HepG2 (cell line): ENCODE data around the gene CRISPLD2. TPM values are rescaled to one million over a fixed set of nuclear protein-coding genes. Genes with fewer than 3 reads are reported as not detected.

Experiments
- ESRRA ChIP-seq: sonication (generic); formaldehyde crosslinking; IDR thresholded peaks from 2 replicates; pipeline ENCODE4 v1.5.1; 2020; ENCODE audit warnings: mild to moderate bottlenecking, low read depth, missing genetic modification reagents
- FOXA1 ChIP-seq, 2 experiments: fragments of 450-650 bp in 1 of 2; sonication (generic) in 1 of 2; formaldehyde crosslinking in 1 of 2; IDR thresholded peaks; 2 replicates each; pipeline versions ENCODE4 v1.4.0 to v1.6.1; 2016 to 2020; ENCODE audit warnings: missing genetic modification reagents in 1 of 2
- HMG20A ChIP-seq: IDR thresholded peaks from 2 replicates; pipeline ENCODE4 v1.6.1; 2016; ENCODE audit warnings: borderline replicate concordance
- MAFG ChIP-seq: sonication (generic); formaldehyde crosslinking; IDR thresholded peaks from 2 replicates; pipeline ENCODE4 v1.5.1; 2020; ENCODE audit warnings: mild to moderate bottlenecking, missing genetic modification reagents
- MXD1 ChIP-seq: sonication (generic); formaldehyde crosslinking; IDR thresholded peaks from 2 replicates; pipeline ENCODE4 v1.4.0; 2020; ENCODE audit warnings: mild to moderate bottlenecking, missing genetic modification reagents
- MYPOP ChIP-seq: sonication (generic); formaldehyde crosslinking; IDR thresholded peaks from 2 replicates; pipeline ENCODE4 v1.8.1; 2023; ENCODE audit warnings: mild to moderate bottlenecking, moderate library complexity, missing genetic modification reagents
- SYNCRIP ChIP-seq: fragments of 200-400 bp; formaldehyde crosslinking; IDR thresholded peaks from 2 replicates; pipeline ENCODE4 v1.6.1; 2018; ENCODE audit warnings: mild to moderate bottlenecking, low read depth, low read length; ENCODE audit not compliant: insufficient read depth
- TEAD3 ChIP-seq: optimal IDR thresholded peaks from 2 replicates; pipeline ENCODE3; 2016; ENCODE audit warnings: borderline replicate concordance
- ZNF337 ChIP-seq: sonication (generic); formaldehyde crosslinking; IDR thresholded peaks from 2 replicates; pipeline ENCODE4 v1.5.1; 2020; ENCODE audit warnings: missing genetic modification reagents, low read depth, mild to moderate bottlenecking, borderline replicate concordance
- ZNF530 ChIP-seq: sonication (generic); formaldehyde crosslinking; IDR thresholded peaks from 2 replicates; pipeline ENCODE4 v1.5.0; 2020; ENCODE audit warnings: low read depth, mild to moderate bottlenecking, missing genetic modification reagents
- ZNF556 ChIP-seq: sonication (generic); formaldehyde crosslinking; IDR thresholded peaks from 2 replicates; pipeline ENCODE4 v1.4.0; 2020; ENCODE audit warnings: mild to moderate bottlenecking, missing genetic modification reagents, borderline replicate concordance
- ZSCAN20 ChIP-seq: sonication (generic); formaldehyde crosslinking; IDR thresholded peaks from 2 replicates; pipeline ENCODE4 v1.4.0; 2020; ENCODE audit warnings: missing genetic modification reagents, mild to moderate bottlenecking, borderline replicate concordance
- polyA plus RNA-seq, 8 experiments: library from polyadenylated mRNA; depleted of rRNA in 3 of 8; stranded (reverse) in 7 of 8; unstranded in 1 of 8; fragments of >200 nt; fragmentation: Illumina TruSeq in 4 of 8; extraction: Trizol in 4 of 8; gene quantifications; 2 replicates each; pipeline versions ENCODE4 v1.2.1 to v1.2.3, GENCODE V29; 2011 to 2016; ENCODE audit warnings: low read depth in 4 of 8, missing spikeins in 1 of 8, mixed read lengths in 1 of 8; ENCODE audit not compliant: insufficient read depth in 1 of 8
- total RNA-seq, 5 experiments: library from RNA; depleted of rRNA; stranded (reverse); fragments of >200 nt; fragmentation: Illumina TruSeq; extraction: Trizol; gene quantifications; 2 replicates each; pipeline ENCODE4 v1.2.3, GENCODE V29; 2016; ENCODE audit warnings: low read depth in 1 of 5
- TF ChIP-seq, protein P1 (sequence below): sonication (generic); formaldehyde crosslinking; IDR thresholded peaks from 2 replicates; pipeline ENCODE4 v1.4.0; 2020; ENCODE audit warnings: missing genetic modification reagents, mild to moderate bottlenecking, borderline replicate concordance
- TF ChIP-seq, protein P2 (sequence below): IDR thresholded peaks from 2 replicates; pipeline ENCODE4 v1.6.1; 2016; ENCODE audit warnings: low read depth, missing genetic modification reagents, missing compliant biosample characterization

Gene CRISPLD2
- total and polyA plus RNA-seq, 2 of the 13 experiments (the other 11 are each of a cell fraction or from before 2014, with no cell fraction given): 0.04 to 0.31 TPM

DNA sequence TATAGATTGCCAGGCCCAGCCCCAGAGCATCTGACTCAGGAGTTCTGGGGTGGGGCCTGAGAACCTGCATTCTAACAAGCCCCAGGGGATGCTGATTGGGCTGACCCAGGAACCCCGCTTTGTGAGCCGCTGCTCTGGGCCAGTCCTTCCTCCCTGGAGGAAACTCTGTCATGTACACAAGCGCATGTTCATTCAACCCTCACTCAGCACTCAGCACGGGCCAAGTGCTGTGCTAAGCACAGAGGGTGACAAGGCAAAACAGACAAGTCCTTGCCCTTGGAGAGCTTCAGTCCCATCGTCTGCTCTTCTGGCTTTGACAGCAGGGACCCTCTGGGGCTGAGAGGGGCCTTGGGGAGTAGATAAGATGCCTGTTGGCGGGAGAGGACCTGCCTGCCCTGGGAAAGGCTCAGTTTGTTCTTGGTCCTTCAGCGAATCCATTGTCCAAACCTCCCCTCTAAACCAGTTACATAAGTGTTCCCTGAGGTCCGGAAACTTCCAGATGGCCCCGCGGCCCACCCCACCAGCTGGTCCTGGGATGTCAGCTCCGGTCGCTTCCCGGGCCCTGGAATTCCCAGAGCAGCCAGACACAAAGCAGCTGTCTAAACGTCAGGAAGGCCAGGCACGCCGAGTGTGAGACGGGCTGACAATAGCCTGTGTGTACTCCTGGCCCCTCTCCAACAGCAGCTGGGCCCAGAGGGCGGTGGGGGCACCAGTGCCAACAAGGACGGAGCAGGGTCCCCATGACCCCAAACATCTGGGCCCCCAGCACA lies 102.8 kb downstream of the CRISPLD2 start (continued):
- no peak for TF ChIP-seq MXD1 (CRISPR knock-in tag)
- no peak for TF ChIP-seq ESRRA (CRISPR knock-in tag)
- TF ChIP-seq ZSCAN20 (CRISPR knock-in tag): no peak
- TF ChIP-seq FOXA1 (IDR thresholded peaks at IDR 0.05): no peak
- peak; percentile 37 for TF ChIP-seq FOXA1 (CRISPR knock-in tag; IDR thresholded peaks at IDR 0.05)
- TF ChIP-seq SYNCRIP: no peak
- TF ChIP-seq ZNF556 (CRISPR knock-in tag): no peak
- TF ChIP-seq, protein P1, sequence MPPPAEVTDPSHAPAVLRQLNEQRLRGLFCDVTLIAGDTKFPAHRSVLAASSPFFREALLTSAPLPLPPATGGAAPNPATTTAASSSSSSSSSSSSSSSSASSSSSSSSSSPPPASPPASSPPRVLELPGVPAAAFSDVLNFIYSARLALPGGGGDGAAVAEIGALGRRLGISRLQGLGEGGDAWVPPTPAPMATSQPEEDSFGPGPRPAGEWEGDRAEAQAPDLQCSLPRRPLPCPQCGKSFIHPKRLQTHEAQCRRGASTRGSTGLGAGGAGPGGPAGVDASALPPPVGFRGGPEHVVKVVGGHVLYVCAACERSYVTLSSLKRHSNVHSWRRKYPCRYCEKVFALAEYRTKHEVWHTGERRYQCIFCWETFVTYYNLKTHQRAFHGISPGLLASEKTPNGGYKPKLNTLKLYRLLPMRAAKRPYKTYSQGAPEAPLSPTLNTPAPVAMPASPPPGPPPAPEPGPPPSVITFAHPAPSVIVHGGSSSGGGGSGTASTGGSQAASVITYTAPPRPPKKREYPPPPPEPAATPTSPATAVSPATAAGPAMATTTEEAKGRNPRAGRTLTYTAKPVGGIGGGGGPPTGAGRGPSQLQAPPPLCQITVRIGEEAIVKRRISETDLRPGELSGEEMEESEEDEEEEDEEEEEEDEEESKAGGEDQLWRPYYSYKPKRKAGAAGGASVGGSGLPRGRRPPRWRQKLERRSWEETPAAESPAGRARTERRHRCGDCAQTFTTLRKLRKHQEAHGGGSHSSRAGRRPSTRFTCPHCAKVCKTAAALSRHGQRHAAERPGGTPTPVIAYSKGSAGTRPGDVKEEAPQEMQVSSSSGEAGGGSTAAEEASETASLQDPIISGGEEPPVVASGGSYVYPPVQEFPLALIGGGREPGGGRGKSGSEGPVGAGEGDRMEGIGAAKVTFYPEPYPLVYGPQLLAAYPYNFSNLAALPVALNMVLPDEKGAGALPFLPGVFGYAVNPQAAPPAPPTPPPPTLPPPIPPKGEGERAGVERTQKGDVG (CRISPR knock-in tag): no peak
- no peak for TF ChIP-seq ZNF337 (CRISPR knock-in tag)
- no peak for TF ChIP-seq MYPOP
- TF ChIP-seq MAFG: no peak
- TF ChIP-seq, protein P2, sequence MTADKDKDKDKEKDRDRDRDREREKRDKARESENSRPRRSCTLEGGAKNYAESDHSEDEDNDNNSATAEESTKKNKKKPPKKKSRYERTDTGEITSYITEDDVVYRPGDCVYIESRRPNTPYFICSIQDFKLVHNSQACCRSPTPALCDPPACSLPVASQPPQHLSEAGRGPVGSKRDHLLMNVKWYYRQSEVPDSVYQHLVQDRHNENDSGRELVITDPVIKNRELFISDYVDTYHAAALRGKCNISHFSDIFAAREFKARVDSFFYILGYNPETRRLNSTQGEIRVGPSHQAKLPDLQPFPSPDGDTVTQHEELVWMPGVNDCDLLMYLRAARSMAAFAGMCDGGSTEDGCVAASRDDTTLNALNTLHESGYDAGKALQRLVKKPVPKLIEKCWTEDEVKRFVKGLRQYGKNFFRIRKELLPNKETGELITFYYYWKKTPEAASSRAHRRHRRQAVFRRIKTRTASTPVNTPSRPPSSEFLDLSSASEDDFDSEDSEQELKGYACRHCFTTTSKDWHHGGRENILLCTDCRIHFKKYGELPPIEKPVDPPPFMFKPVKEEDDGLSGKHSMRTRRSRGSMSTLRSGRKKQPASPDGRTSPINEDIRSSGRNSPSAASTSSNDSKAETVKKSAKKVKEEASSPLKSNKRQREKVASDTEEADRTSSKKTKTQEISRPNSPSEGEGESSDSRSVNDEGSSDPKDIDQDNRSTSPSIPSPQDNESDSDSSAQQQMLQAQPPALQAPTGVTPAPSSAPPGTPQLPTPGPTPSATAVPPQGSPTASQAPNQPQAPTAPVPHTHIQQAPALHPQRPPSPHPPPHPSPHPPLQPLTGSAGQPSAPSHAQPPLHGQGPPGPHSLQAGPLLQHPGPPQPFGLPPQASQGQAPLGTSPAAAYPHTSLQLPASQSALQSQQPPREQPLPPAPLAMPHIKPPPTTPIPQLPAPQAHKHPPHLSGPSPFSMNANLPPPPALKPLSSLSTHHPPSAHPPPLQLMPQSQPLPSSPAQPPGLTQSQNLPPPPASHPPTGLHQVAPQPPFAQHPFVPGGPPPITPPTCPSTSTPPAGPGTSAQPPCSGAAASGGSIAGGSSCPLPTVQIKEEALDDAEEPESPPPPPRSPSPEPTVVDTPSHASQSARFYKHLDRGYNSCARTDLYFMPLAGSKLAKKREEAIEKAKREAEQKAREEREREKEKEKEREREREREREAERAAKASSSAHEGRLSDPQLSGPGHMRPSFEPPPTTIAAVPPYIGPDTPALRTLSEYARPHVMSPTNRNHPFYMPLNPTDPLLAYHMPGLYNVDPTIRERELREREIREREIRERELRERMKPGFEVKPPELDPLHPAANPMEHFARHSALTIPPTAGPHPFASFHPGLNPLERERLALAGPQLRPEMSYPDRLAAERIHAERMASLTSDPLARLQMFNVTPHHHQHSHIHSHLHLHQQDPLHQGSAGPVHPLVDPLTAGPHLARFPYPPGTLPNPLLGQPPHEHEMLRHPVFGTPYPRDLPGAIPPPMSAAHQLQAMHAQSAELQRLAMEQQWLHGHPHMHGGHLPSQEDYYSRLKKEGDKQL: no peak
- TF ChIP-seq TEAD3 (CRISPR knock-in tag): peak; percentile 18
- no peak for TF ChIP-seq HMG20A (CRISPR knock-in tag)
- no peak for TF ChIP-seq ZNF530 (CRISPR knock-in tag)
- TF ChIP-seq, all 625 proteins: peak for 26
